Endothelial cell of umbilical vein (primary cell): Measurements from ENCODE around the gene OLFML2A.

ENCODE experiments used
- EZH2 ChIP-seq: IDR thresholded peaks from 2 replicates; pipeline ENCODE4 v1.6.1; 2012; ENCODE audit warnings: borderline replicate concordance, low read depth, mild to moderate bottlenecking, moderate library complexity, low read length, inconsistent platforms; ENCODE audit not compliant: severe bottlenecking
- FOS ChIP-seq: IDR thresholded peaks from 2 replicates; pipeline ENCODE4 v1.6.1; 2011; ENCODE audit warnings: mild to moderate bottlenecking, low read length, moderate library complexity, borderline replicate concordance; ENCODE audit not compliant: insufficient read depth
- JUN ChIP-seq: IDR thresholded peaks from 2 replicates; pipeline ENCODE4 v1.6.1; 2011; ENCODE audit warnings: borderline replicate concordance, low read depth; ENCODE audit not compliant: insufficient read length, insufficient read depth
- MAX ChIP-seq: IDR thresholded peaks from 2 replicates; pipeline ENCODE4 v1.6.1; 2011; ENCODE audit not compliant: insufficient read depth, insufficient read length
- POLR2A ChIP-seq: IDR thresholded peaks from 2 replicates; pipeline ENCODE4 v1.6.1; 2012; ENCODE audit warnings: low read depth, mild to moderate bottlenecking, control low read depth, low read length
- POLR2AphosphoS5 ChIP-seq: IDR thresholded peaks from 2 replicates; pipeline ENCODE4 v1.6.1; 2012; ENCODE audit warnings: low read depth, mild to moderate bottlenecking, control low read depth, low read length, moderate library complexity; ENCODE audit not compliant: insufficient read depth
- TF ChIP-seq, protein P1 (sequence below), 2 donors: IDR thresholded peaks; 1 replicate in 1 of 2; 2 replicates in 1 of 2; pipeline ENCODE4 v1.5.1; 2011; ENCODE audit warnings: low read length in 2 of 2, mild to moderate bottlenecking in 2 of 2, moderate library complexity in 2 of 2, control low read depth in 1 of 2, inconsistent platforms in 1 of 2, low read depth in 1 of 2; ENCODE audit not compliant: insufficient read depth in 1 of 2; ENCODE audit errors: extremely low read depth in 1 of 2

GRCh38 chr9:124843456-124844034 is 66.6 kb downstream of the OLFML2A start:
- TF ChIP-seq, protein P1, sequence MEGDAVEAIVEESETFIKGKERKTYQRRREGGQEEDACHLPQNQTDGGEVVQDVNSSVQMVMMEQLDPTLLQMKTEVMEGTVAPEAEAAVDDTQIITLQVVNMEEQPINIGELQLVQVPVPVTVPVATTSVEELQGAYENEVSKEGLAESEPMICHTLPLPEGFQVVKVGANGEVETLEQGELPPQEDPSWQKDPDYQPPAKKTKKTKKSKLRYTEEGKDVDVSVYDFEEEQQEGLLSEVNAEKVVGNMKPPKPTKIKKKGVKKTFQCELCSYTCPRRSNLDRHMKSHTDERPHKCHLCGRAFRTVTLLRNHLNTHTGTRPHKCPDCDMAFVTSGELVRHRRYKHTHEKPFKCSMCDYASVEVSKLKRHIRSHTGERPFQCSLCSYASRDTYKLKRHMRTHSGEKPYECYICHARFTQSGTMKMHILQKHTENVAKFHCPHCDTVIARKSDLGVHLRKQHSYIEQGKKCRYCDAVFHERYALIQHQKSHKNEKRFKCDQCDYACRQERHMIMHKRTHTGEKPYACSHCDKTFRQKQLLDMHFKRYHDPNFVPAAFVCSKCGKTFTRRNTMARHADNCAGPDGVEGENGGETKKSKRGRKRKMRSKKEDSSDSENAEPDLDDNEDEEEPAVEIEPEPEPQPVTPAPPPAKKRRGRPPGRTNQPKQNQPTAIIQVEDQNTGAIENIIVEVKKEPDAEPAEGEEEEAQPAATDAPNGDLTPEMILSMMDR (IDR thresholded peaks at IDR 0.05; ENCODE audit: extremely low read depth in 1 of 2, insufficient read depth in 1 of 2, low read depth in 1 of 2, low read length in 2 of 2): no peak
- TF ChIP-seq FOS (no peak), POLR2A (no peak), JUN (no peak), MAX (no peak), POLR2AphosphoS5 (no peak), EZH2 (no peak)
